ENCODE measurements around the gene SLC8A3.

Gene SLC8A3

DNA sequence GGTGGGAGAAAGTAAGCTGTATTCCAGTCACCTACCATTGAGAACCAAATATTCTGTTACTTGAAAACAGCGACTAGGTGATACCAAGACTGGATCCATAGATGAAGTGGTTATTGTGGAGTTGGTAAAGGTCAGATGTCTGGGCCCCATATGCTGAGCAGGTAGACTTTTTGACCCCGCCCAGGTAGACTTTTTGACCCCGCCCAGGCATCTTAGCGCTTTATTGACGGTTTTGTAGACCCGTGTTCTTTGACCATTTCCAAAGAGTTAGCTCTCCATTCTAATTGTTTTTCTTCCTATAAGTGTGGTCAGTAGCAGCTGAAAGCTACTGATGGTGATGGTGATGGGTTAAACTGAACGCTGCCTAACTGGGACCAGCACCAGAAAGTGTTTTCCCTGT is 61.6 kb downstream of the SLC8A3 start:
- H3K36me3 ChIP-seq (ENCODE audit: insufficient read depth, low read length): no peaks in the 10 kb centered on the region
- no peaks in the 10 kb centered on the region for H3F3A ChIP-seq (ENCODE audit: low read depth)
- H3K9me3 ChIP-seq (ENCODE audit: insufficient read depth, low read depth, low read length): no peaks in the 10 kb centered on the region
- no peaks in the 10 kb centered on the region for H3K79me2 ChIP-seq (ENCODE audit: insufficient read depth, low read length)
- no peaks in the 10 kb centered on the region for H4K20me1 ChIP-seq (ENCODE audit: insufficient read depth, low read length, poor library complexity, severe bottlenecking)
- H2AFZ ChIP-seq (ENCODE audit: low read length): no peak overlapping the region
- no peaks in the 10 kb centered on the region for H3K4me1 ChIP-seq (ENCODE audit: insufficient read depth, low read length, poor library complexity, severe bottlenecking)
- H3K27me3 ChIP-seq (ENCODE audit: insufficient read depth, low read length, poor library complexity, severe bottlenecking): no peaks in the 10 kb centered on the region
- no peak overlapping the region for H3K9ac ChIP-seq (ENCODE audit: low read depth, low read length, poor library complexity, severe bottlenecking)
- no peak overlapping the region for H3K4me2 ChIP-seq (ENCODE audit: low read depth, low read length, poor library complexity, severe bottlenecking)
- H3K9me2 ChIP-seq (replicated peaks; ENCODE audit: low read depth, low read length): no peaks in the 10 kb centered on the region
- H3K4me3 ChIP-seq (ENCODE audit: low read length, poor library complexity, severe bottlenecking): no peak overlapping the region
- TF ChIP-seq, protein P1, sequence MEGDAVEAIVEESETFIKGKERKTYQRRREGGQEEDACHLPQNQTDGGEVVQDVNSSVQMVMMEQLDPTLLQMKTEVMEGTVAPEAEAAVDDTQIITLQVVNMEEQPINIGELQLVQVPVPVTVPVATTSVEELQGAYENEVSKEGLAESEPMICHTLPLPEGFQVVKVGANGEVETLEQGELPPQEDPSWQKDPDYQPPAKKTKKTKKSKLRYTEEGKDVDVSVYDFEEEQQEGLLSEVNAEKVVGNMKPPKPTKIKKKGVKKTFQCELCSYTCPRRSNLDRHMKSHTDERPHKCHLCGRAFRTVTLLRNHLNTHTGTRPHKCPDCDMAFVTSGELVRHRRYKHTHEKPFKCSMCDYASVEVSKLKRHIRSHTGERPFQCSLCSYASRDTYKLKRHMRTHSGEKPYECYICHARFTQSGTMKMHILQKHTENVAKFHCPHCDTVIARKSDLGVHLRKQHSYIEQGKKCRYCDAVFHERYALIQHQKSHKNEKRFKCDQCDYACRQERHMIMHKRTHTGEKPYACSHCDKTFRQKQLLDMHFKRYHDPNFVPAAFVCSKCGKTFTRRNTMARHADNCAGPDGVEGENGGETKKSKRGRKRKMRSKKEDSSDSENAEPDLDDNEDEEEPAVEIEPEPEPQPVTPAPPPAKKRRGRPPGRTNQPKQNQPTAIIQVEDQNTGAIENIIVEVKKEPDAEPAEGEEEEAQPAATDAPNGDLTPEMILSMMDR (conservative IDR thresholded peaks at IDR 0.05; ENCODE audit: low read length): no peak
- TF ChIP-seq EZH2phosphoT487 (IDR thresholded peaks at IDR 0.05; ENCODE audit: borderline replicate concordance): no peak

DNA sequence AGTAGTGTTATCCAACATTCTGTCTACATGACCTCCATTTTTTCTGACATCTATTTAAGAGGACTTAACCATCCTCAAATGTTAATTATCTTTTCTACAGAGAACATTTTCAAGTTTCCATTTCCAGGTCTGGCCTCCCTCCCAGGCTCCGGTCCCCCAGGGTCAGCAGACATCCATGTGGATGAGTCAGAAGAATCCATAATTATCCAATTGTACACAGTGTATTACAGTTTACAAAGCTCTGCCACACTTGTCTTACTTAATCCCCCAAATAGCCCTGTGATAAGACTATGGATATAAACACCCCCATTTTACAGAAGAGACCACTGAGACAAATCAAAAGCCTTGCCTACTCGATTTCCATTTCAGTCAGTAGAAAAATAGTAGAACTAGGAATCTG is 65.0 kb downstream of the SLC8A3 start:
- no peaks in the 10 kb centered on the region for H3K9me3 ChIP-seq (ENCODE audit: insufficient read depth, low read depth, low read length)
- no peaks in the 10 kb centered on the region for H3K4me1 ChIP-seq (ENCODE audit: insufficient read depth, low read length, poor library complexity, severe bottlenecking)
- TF ChIP-seq, protein P1 (conservative IDR thresholded peaks at IDR 0.05; ENCODE audit: low read length): no peak
- no peak for TF ChIP-seq EZH2phosphoT487 (IDR thresholded peaks at IDR 0.05; ENCODE audit: borderline replicate concordance)

DNA sequence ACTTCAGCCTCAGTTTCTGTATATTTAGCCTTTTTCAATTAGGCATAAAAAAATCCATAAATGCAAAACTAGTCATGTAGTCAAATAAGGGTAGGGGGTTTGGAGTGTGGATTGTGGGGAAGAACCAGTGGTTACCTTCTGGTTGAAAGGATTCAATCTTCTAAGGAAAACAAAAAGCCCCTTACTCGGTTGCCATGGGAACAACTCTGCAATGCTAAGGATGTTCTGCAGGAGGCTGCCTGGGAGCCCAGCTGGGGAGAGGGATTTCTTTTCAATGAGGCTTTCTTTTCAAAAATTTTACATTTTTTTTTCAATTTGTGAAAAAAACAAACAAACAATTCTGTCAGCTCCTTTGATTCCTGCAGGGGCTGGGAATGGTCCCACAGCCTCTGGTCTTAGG is 67.2 kb downstream of the SLC8A3 start:
- Histone ChIP-seq H3K9me2 (replicated peaks; ENCODE audit: low read depth, low read length) (no peaks in the 10 kb centered on the region), H3K79me2 (ENCODE audit: insufficient read depth, low read length) (no peaks in the 10 kb centered on the region), H2AFZ (ENCODE audit: low read length) (no peak overlapping the region), H3K4me2 (ENCODE audit: low read depth, low read length, poor library complexity, severe bottlenecking) (no peak overlapping the region), H4K20me1 (ENCODE audit: insufficient read depth, low read length, poor library complexity, severe bottlenecking) (no peaks in the 10 kb centered on the region), H3K36me3 (ENCODE audit: insufficient read depth, low read length) (no peaks in the 10 kb centered on the region), H3K4me1 (ENCODE audit: insufficient read depth, low read length, poor library complexity, severe bottlenecking) (no peaks in the 10 kb centered on the region), H3K9me3 (ENCODE audit: insufficient read depth, low read depth, low read length) (no peaks in the 10 kb centered on the region), H3K9ac (ENCODE audit: low read depth, low read length, poor library complexity, severe bottlenecking) (no peak overlapping the region), H3F3A (ENCODE audit: low read depth) (no peaks in the 10 kb centered on the region), H3K27me3 (ENCODE audit: insufficient read depth, low read length, poor library complexity, severe bottlenecking) (no peaks in the 10 kb centered on the region), H3K4me3 (ENCODE audit: low read length, poor library complexity, severe bottlenecking) (no peak overlapping the region)
- TF ChIP-seq, protein P1 (conservative IDR thresholded peaks at IDR 0.05; ENCODE audit: low read length): no peak
- no peak for TF ChIP-seq EZH2phosphoT487 (IDR thresholded peaks at IDR 0.05; ENCODE audit: borderline replicate concordance)

More for the DNA sequence above, 65.0 kb downstream of the SLC8A3 start:
- Histone ChIP-seq H3K27me3 (ENCODE audit: insufficient read depth, low read length, poor library complexity, severe bottlenecking) (no peaks in the 10 kb centered on the region), H2AFZ (ENCODE audit: low read length) (no peak overlapping the region), H3K36me3 (ENCODE audit: insufficient read depth, low read length) (no peaks in the 10 kb centered on the region), H3F3A (ENCODE audit: low read depth) (no peaks in the 10 kb centered on the region), H3K4me3 (ENCODE audit: low read length, poor library complexity, severe bottlenecking) (no peak overlapping the region), H3K4me2 (ENCODE audit: low read depth, low read length, poor library complexity, severe bottlenecking) (no peak overlapping the region), H3K9ac (ENCODE audit: low read depth, low read length, poor library complexity, severe bottlenecking) (no peak overlapping the region), H4K20me1 (ENCODE audit: insufficient read depth, low read length, poor library complexity, severe bottlenecking) (no peaks in the 10 kb centered on the region), H3K79me2 (ENCODE audit: insufficient read depth, low read length) (no peaks in the 10 kb centered on the region), H3K9me2 (replicated peaks; ENCODE audit: low read depth, low read length) (no peaks in the 10 kb centered on the region)

All from Loucy (cell line).